GM12874 (cell line): Measurements from ENCODE around the gene UBTF.

Experiments
- TF ChIP-seq, protein P1 (sequence below): IDR thresholded peaks from 2 replicates; pipeline ENCODE4 v1.5.1; 2011; ENCODE audit warnings: low read depth, mild to moderate bottlenecking, control low read depth, low read length, moderate library complexity; ENCODE audit not compliant: insufficient read depth

UBTF gene

DNA sequence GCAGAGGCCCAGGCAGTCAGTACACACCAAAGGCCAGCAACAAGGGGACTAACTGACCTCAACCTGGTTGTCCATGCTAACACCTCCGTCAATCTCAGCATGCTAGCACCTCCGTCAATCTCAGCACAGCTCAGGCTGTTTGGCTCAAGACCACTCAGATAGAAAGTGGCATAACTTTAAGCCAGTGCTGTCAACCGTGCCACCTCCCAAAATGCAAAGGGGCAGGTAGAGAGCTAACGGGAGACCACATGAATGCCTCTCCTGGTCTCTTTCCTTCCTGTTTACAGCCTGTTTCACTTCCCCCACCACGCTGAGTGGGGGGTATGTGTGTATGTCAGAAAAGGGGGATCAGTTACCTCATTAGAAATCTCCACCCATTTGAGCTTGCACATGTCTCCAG, 3.3 kb downstream of the UBTF start:
- TF ChIP-seq, protein P1, sequence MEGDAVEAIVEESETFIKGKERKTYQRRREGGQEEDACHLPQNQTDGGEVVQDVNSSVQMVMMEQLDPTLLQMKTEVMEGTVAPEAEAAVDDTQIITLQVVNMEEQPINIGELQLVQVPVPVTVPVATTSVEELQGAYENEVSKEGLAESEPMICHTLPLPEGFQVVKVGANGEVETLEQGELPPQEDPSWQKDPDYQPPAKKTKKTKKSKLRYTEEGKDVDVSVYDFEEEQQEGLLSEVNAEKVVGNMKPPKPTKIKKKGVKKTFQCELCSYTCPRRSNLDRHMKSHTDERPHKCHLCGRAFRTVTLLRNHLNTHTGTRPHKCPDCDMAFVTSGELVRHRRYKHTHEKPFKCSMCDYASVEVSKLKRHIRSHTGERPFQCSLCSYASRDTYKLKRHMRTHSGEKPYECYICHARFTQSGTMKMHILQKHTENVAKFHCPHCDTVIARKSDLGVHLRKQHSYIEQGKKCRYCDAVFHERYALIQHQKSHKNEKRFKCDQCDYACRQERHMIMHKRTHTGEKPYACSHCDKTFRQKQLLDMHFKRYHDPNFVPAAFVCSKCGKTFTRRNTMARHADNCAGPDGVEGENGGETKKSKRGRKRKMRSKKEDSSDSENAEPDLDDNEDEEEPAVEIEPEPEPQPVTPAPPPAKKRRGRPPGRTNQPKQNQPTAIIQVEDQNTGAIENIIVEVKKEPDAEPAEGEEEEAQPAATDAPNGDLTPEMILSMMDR = no peak

DNA sequence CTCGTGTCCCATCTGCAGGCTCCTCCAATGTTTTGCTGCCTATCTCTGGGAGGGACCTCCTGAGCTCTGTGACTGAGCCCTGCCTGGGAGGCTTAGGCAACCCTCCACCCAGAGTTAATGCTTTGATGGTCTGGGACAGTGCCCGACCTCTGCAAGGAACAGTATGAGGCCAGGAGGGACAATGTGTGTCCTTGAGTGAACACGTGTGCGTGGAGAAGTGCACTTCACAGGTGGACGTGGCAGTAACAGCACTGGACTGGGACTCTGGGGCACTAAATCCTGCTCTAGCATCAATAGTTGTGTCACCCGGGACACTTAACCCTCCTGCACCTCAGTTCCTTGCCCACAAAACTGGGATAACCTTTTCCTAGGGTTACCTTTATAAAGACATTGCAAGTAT, 4.6 kb downstream of the UBTF start:
- TF ChIP-seq, protein P1 = no peak

DNA sequence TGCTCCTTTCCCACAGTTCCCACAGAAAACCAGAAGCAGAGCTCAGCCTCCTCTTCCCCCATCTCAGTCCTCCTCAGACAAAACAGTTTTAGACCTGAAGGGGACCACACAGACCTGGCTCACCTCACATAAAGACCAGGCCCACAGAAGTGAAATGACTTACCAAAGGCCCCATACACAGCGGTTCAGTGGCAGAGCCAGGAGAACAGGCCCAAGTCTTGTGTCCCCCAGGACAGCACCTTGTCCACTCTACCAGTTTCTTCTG, 5.3 kb downstream of the UBTF start:
- TF ChIP-seq, protein P1 = no peak

DNA sequence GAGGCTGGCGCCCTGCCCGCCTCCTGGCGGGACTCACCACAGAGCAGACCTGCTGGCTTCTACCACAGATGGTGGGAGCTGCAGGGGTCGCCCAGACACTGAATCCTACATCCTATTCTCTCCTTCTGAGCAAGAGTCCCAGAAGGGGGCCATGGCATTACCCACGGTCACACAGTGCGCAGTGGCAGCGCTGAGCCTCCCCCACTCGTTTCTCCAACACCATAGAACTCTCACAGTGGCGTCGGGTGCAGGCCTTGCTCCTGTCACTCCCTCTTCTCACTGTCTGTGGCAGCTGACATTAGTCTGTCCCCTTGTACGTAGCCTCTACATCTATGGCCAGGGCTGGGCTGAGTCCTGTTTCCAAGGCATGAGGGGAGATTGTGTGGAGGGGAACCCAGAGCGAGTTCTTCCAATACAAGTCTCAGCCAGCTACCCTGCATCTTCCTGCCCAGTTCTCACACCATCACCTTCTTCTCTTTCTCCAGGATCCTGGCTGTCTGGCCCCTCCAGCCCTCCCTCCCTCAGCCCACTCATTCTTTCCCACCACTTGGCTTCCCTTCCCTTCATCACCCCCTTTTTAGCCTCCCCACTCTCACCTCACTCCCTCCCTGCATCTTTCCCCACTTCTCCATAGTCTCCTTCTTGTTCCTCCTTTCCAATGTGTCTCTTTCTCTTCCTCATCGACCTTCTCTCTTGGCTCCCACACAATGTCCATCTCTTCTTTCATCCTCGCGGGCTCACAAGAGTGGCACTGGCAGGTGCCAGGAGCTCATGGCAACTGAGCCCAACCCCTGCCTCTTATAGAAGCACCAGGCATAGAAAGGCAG, 5.9 kb downstream of the UBTF start:
- TF ChIP-seq, protein P1 = no peak

DNA sequence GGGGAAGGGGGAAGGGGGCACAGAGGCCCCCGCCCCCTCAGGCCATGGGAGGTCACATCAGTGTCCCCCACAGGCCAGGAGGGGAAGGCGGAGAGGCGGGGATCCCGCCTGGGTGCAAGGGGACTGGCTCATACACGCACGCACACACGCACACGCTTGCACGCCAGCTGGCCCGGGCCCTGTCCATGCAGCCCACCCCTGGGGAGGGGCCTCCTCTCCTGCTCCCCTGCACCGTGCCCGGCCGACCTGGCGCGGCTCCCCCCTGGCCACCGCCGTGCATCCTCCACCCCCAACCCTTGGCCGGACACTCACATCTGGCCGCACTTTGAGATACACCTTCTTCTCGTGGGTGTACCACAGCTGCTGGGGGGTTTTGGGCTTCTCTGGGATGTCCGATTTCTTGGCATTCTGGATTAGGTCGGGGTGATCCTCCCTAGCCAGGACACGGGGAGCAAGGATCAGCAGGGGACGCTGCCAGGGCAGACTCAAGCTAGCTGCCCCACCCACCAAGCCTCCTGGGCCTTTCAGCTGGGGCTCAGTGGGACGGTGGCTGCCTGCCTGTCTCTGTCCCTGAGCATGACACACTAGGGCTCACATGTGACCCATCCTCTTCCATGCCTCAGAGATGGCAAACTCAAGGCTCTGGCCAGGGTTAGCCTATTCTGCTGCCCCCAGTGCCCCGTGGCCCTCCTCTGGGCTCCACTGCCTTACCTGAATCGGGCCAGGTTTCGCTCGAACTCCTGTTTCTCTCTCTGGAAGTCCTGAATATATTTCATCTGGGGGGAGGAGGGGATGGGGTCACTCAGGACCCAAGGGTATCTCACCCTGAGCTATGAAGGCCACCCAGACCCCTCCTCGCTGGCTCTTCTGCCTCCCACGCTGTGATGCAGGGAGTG, 6.7 kb downstream of the UBTF start:
- TF ChIP-seq, protein P1 = no peak

DNA sequence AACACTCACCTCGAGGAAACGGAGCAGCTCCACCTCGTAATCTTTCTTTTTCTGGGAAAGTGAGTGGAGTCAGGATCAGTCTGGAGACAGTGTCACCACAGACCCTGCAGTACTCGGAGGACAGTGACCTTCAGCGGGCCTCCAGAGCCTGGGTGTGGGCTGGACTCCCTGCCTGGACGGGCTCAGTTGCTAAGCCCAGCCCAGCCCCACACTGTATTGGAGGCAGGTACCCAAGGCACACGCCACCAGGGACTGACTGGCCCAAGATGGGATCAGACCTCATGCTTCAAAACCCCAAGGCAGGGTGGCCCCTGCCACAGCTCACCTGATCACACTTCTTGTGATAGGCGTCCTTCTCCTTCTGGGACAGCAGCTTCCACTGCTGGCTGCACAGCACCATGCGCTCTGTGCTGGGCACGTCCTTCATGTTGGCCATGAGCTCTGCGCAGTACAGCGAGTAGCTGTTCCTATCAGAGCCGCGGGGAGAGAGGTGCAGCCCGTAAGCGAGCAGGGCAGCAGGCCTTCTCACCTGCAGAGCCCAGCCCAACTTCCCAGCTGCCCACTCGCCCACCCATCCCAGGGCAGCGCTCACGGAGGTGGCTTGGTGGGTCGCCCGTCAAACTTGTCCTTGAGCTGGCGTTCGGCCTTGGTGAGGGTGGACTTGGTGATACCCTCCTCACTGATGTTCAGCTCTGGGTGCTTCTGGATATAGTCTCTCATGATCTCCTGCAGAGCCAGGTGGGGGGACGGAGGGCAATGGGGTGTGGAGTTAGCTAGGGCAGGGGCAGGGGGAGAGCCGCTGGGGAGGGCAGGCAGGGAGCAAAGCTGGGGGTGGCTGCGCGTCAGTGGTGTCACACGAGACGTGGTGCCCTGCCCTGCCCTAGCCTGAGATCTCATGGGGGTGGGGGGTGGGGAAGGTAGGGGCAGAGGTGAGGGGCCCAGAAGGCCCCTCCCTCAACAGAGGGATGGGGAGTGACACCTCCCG, 7.9 kb downstream of the UBTF start:
- TF ChIP-seq, protein P1 = no peak
